Suppressor macrophage treated with lipopolysaccharide for 4 hours (primary cell): Measurements from ENCODE around the gene RMRP.
"Not testable (repeated sequence)": the region's sequence is repeated elsewhere in the genome, so short reads cannot be mapped to it uniquely, and the experiment has no call there.

Experiments used
- DNase-seq: peaks from one replicate; pipeline ENCODE4 v3.0.0-alpha.2; 2020

Gene RMRP

GRCh38 chr9:35664531-35665470 lies 7.0 kb upstream of the RMRP start, which contains the start of gene ARHGEF39:
Gene ARHGEF39 (minus strand): TSS chr9:35665195. CDS start chr9:35665169, 26 bp downstream.
- peak; percentile 88 for DNase-seq

GRCh38 chr9:35662437-35662836 lies 4.6 kb upstream of the RMRP start:
- no peak for DNase-seq

- DNase-seq = no peak
These were observed 4.0 kb upstream of the RMRP start for GRCh38 chr9:35661756-35662350.

- no peak for DNase-seq
These were observed 3.2 kb upstream of the RMRP start for GRCh38 chr9:35660966-35661415.

GRCh38 chr9:35659340-35659739 lies 1.5 kb upstream of the RMRP start:
- no peak for DNase-seq

GRCh38 chr9:35658968-35659220 lies 1.1 kb upstream of the RMRP start:
- DNase-seq = peak; percentile 35

GRCh38 chr9:35658137-35658967 lies 533 bp upstream of the RMRP start, which contains the start of gene CCDC107:
Gene CCDC107 (plus strand): TSS chr9:35658292. CDS start chr9:35658380, 88 bp downstream.
- peak; percentile 97 for DNase-seq

GRCh38 chr9:35656831-35657545 lies 831 bp downstream of the RMRP start:
- DNase-seq = no peak

GRCh38 chr9:35656348-35656747 lies 1.5 kb downstream of the RMRP start:
- no peak for DNase-seq

GRCh38 chr9:35653611-35654010 lies 4.2 kb downstream of the RMRP start:
- DNase-seq = no peak

GRCh38 chr9:35652829-35653209 lies 5.0 kb downstream of the RMRP start:
- no peak for DNase-seq

- peak; percentile 87 for DNase-seq
These were observed 5.6 kb downstream of the RMRP start for GRCh38 chr9:35651956-35652828.

GRCh38 chr9:35650341-35651158 lies 7.3 kb downstream of the RMRP start, which contains the start of gene SIT1:
Gene SIT1 (minus strand): TSS chr9:35650931. CDS start chr9:35650853, 78 bp downstream.
- DNase-seq = no peak

- DNase-seq = peak; percentile 55
These were observed 8.1 kb downstream of the RMRP start for GRCh38 chr9:35649431-35650340.

GRCh38 chr9:35646533-35647265 lies 11.1 kb downstream of the RMRP start:
- peak; percentile 97 for DNase-seq

- no peak for DNase-seq
These were observed 11.7 kb downstream of the RMRP start for GRCh38 chr9:35646153-35646532.

GRCh38 chr9:35645736-35646135 lies 12.1 kb downstream of the RMRP start:
- DNase-seq = not testable (repeated sequence)

- DNase-seq = no peak
These were observed 14.8 kb downstream of the RMRP start for GRCh38 chr9:35643046-35643445.

GRCh38 chr9:35641478-35641877 lies 16.3 kb downstream of the RMRP start:
- not testable (repeated sequence) for DNase-seq
